OCI-LY1 (cell line): ENCODE data around the gene DRG1.

Experiments used
- H2AFZ ChIP-seq: fragments of 200-600 bp; sonication (generic), shearing (Covaris generic); 2 replicates; pipeline ENCODE4 v1.6.0; 2014; ENCODE audit warnings: antibody characterized with exemption, mild to moderate bottlenecking, low read length
- H3F3A ChIP-seq: fragments of 200-600 bp; sonication (generic), shearing (Covaris generic); 2 replicates; pipeline ENCODE4 v1.6.0; 2014; ENCODE audit warnings: mild to moderate bottlenecking, antibody characterized with exemption, low read length, moderate library complexity; ENCODE audit not compliant: insufficient read depth
- H3K27ac ChIP-seq: fragments of 200-600 bp; sonication (generic); 2 replicates; pipeline ENCODE4 v1.5.1; 2014; ENCODE audit warnings: low read length, mixed run types, mild to moderate bottlenecking, low read depth; ENCODE audit not compliant: poor library complexity, severe bottlenecking
- H3K27me3 ChIP-seq: fragments of 200-600 bp; sonication (generic); 2 replicates; pipeline ENCODE4 v1.6.0; 2014; ENCODE audit warnings: antibody characterized with exemption, mild to moderate bottlenecking, low read length, moderate library complexity; ENCODE audit not compliant: insufficient read depth
- H3K36me3 ChIP-seq: fragments of 200-600 bp; sonication (generic); 2 replicates; pipeline ENCODE4 v1.6.1; 2014; ENCODE audit warnings: mild to moderate bottlenecking, antibody characterized with exemption, low read length, moderate library complexity, mixed read lengths; ENCODE audit not compliant: insufficient read depth
- H3K4me1 ChIP-seq: fragments of 200-600 bp; sonication (generic); 2 replicates; pipeline ENCODE4 v1.5.1; 2014; ENCODE audit warnings: mild to moderate bottlenecking, low read length, moderate library complexity; ENCODE audit not compliant: insufficient read depth, severe bottlenecking
- H3K4me2 ChIP-seq: fragments of 200-600 bp; sonication (generic), shearing (Covaris generic); 2 replicates; pipeline ENCODE4 v1.6.1; 2014; ENCODE audit warnings: low read length
- H3K4me3 ChIP-seq: fragments of 200-600 bp; sonication (generic); 2 replicates; pipeline ENCODE4 v1.5.1; 2014; ENCODE audit warnings: low read length, low read depth, mild to moderate bottlenecking, mixed read lengths; ENCODE audit not compliant: poor library complexity, severe bottlenecking
- H3K79me2 ChIP-seq: fragments of 200-600 bp; shearing (Covaris generic); 2 replicates; pipeline ENCODE4 v1.6.1; 2016; ENCODE audit warnings: mixed run types, low read length, mixed read lengths; ENCODE audit not compliant: insufficient read depth
- H3K9ac ChIP-seq: fragments of 200-600 bp; sonication (generic), shearing (Covaris generic); 2 replicates; pipeline ENCODE4 v1.6.1; 2014; ENCODE audit warnings: mild to moderate bottlenecking, low read length, mixed read lengths
- H3K9me2 ChIP-seq: fragments of 200-600 bp; sonication (generic), shearing (Covaris generic); 2 replicates; pipeline ENCODE4 v1.6.1; 2014; ENCODE audit warnings: low read depth, mild to moderate bottlenecking, low read length, mixed read lengths
- H3K9me3 ChIP-seq: fragments of 200-600 bp; shearing (Covaris generic); 2 replicates; pipeline ENCODE4 v1.6.1; 2014; ENCODE audit warnings: low read length, mixed read lengths
- H4K20me1 ChIP-seq: fragments of 200-600 bp; sonication (generic), shearing (Covaris generic); 2 replicates; pipeline ENCODE4 v1.6.0; 2016; ENCODE audit warnings: mild to moderate bottlenecking, low read length; ENCODE audit not compliant: insufficient read depth
- CTCF ChIP-seq: fragments of 200-600 bp; sonication (generic), shearing (Covaris generic); IDR thresholded peaks from 2 replicates; pipeline ENCODE4 v1.5.1; 2017; ENCODE audit warnings: mild to moderate bottlenecking, antibody characterized with exemption, low read length, moderate library complexity, mixed read lengths
- EZH2 ChIP-seq: fragments of 200-600 bp; sonication (generic), shearing (Covaris generic); IDR thresholded peaks from 2 replicates; pipeline ENCODE4 v1.8.0; 2017; ENCODE audit warnings: borderline replicate concordance, mixed run types, mild to moderate bottlenecking, antibody characterized with exemption, low read length, moderate library complexity, mixed read lengths

DRG1 gene

GRCh38 chr22:31447337-31447736 lies 47.9 kb downstream of the DRG1 start:
- Histone ChIP-seq H3K9me3 (no peaks in the 10 kb centered on the region), H3K9me2 (no peaks in the 10 kb centered on the region), H3K27me3 (no peaks in the 10 kb centered on the region), H3K9ac (no peak overlapping the region), H3K27ac (no peak overlapping the region), H2AFZ (no peak overlapping the region), H3F3A (peaks cover 4% of the 10 kb centered on the region), H4K20me1 (no peaks in the 10 kb centered on the region), H3K36me3 (peaks cover 84% of the 10 kb centered on the region; the same call in 1 of the 2 replicates), H3K4me1 (peaks cover 11% of the 10 kb centered on the region), H3K4me2 (no peak overlapping the region), H3K79me2 (no peaks in the 10 kb centered on the region), H3K4me3 (no peak overlapping the region)
- TF ChIP-seq CTCF: no peak

GRCh38 chr22:31448382-31448781 lies 49.0 kb downstream of the DRG1 start:
- Histone ChIP-seq H3K4me2 (no peak overlapping the region), H3K27ac (no peak overlapping the region), H2AFZ (no peak overlapping the region), H3F3A (peaks cover 5% of the 10 kb centered on the region), H3K9me2 (no peaks in the 10 kb centered on the region), H4K20me1 (no peaks in the 10 kb centered on the region), H3K27me3 (no peaks in the 10 kb centered on the region), H3K36me3 (peaks cover 84% of the 10 kb centered on the region), H3K9me3 (no peaks in the 10 kb centered on the region), H3K4me3 (no peak overlapping the region), H3K4me1 (peaks cover 11% of the 10 kb centered on the region), H3K79me2 (no peaks in the 10 kb centered on the region), H3K9ac (no peak overlapping the region)
- no peak for TF ChIP-seq CTCF
- TF ChIP-seq EZH2: no peak

GRCh38 chr22:31449506-31449905 lies 50.1 kb downstream of the DRG1 start:
- Histone ChIP-seq H3K36me3 (peaks cover 84% of the 10 kb centered on the region), H2AFZ (no peak overlapping the region)
- no peak for TF ChIP-seq EZH2
- no peak for TF ChIP-seq CTCF

More at GRCh38 chr22:31449506-31449905, 50.1 kb downstream of the DRG1 start:
- peak overlapping the region; percentile 48 for H3K27ac ChIP-seq
- no peaks in the 10 kb centered on the region for H3K27me3 ChIP-seq
- H3K9me2 ChIP-seq: no peaks in the 10 kb centered on the region
- H3K9ac ChIP-seq: no peak overlapping the region
- H3K4me3 ChIP-seq: no peak overlapping the region
- H3K4me1 ChIP-seq: peaks cover 11% of the 10 kb centered on the region
- no peaks in the 10 kb centered on the region for H3K9me3 ChIP-seq
- H3K4me2 ChIP-seq: no peak overlapping the region
- peaks cover 5% of the 10 kb centered on the region; the same call in 1 of the 2 replicates for H3F3A ChIP-seq
- no peaks in the 10 kb centered on the region for H4K20me1 ChIP-seq
- no peaks in the 10 kb centered on the region for H3K79me2 ChIP-seq
